HepG2 (cell line): Measurements from ENCODE around the gene SH3PXD2A. TPM values are rescaled to one million over a fixed set of nuclear protein-coding genes. Genes with fewer than 3 reads are reported as not detected.
A peak's percentile ranks its signal among the peaks of the same experiment; 100 is the strongest.

Source experiments
- ATAC-seq: fragments of 200-7000 bp; cut with Tn5 transposase; 3 replicates; pipeline ENCODE4 v1.9.1; 2020; ENCODE audit warnings: mild to moderate bottlenecking, moderate library complexity
- BruUV-seq: library from RNA; stranded (reverse); fragments of 400-500 nt; replicated peaks from 2 replicates; lab custom pipeline; 2021; lab: Mats Ljungman, UMichigan
- CTCF ChIA-PET: fragments of 300-600 bp; formaldehyde crosslinking; extraction: SDS; loops from one replicate; lab custom pipeline; 2021; ENCODE audit warnings: low total read pairs, inconsistent platforms, low intra/inter-chr PET ratio; lab: Yijun Ruan, JAX
- POLR2A ChIA-PET: fragments of 350-600 bp; sonication (Branson Sonifier 250); formaldehyde crosslinking; loops from one replicate; lab custom pipeline; 2020; ENCODE audit warnings: antibody characterized with exemption, inconsistent platforms; lab: Yijun Ruan, JAX
- DNase-seq: peaks from one replicate; pipeline ENCODE4 v3.0.0-alpha.2; 2015; ENCODE audit warnings: low spot score
- FAIRE-seq: peaks from 3 replicates; lab custom pipeline; 2011; peaks lifted over from hg19 to GRCh38; lab: Jason Lieb, UNC
- H2AFZ ChIP-seq: one replicate; pipeline ENCODE4 v1.6.1; 2011; ENCODE audit warnings: low read length, inconsistent platforms
- H3K27ac ChIP-seq: fragments of 300-600 bp; 3 replicates; pipeline ENCODE4 v1.8.0; 2011; ENCODE audit warnings: mixed run types, mild to moderate bottlenecking, mixed read lengths, low read length, inconsistent platforms; ENCODE audit not compliant: insufficient read depth; ENCODE audit errors: extremely low read length
- H3K27me3 ChIP-seq, 2 experiments: fragments of 200-600 bp in 1 of 2; 2 replicates in 1 of 2; 3 replicates in 1 of 2; pipeline versions ENCODE4 v1.6.0 to v1.8.0; 2011; ENCODE audit warnings: low read length in 2 of 2, mild to moderate bottlenecking in 2 of 2, moderate library complexity in 2 of 2, inconsistent platforms in 1 of 2; ENCODE audit not compliant: insufficient read depth in 2 of 2, control insufficient read depth in 1 of 2
- H3K36me3 ChIP-seq, 2 experiments: fragments of 200-600 bp in 1 of 2; replicated peaks in 1 of 2; 2 replicates in 1 of 2; 3 replicates in 1 of 2; pipeline versions ENCODE4 v1.5.1 to v1.8.0; 2011; ENCODE audit warnings: low read length in 2 of 2, inconsistent platforms in 1 of 2; ENCODE audit not compliant: insufficient read depth in 2 of 2, control insufficient read depth in 1 of 2
- H3K4me1 ChIP-seq: 2 replicates; pipeline ENCODE4 v1.5.1; 2012; ENCODE audit warnings: low read length, inconsistent platforms; ENCODE audit not compliant: insufficient read depth
- H3K4me2 ChIP-seq: 2 replicates; pipeline ENCODE4 v1.6.0; 2011; ENCODE audit warnings: low read depth, low read length, inconsistent platforms
- H3K4me3 ChIP-seq, 3 experiments: fragments of 200-600 bp in 1 of 3; sonication (generic), shearing (Covaris generic) in 1 of 3; replicated peaks in 1 of 3; 2 replicates each; pipeline ENCODE4 v1.5.1; 2011 to 2016; ENCODE audit warnings: low read length in 3 of 3, inconsistent platforms in 2 of 3, low read depth in 2 of 3, mild to moderate bottlenecking in 2 of 3, control low read depth in 1 of 3, mixed read lengths in 1 of 3; ENCODE audit not compliant: insufficient read depth in 1 of 3
- H3K79me2 ChIP-seq: one replicate; pipeline ENCODE4 v1.6.1; 2011; ENCODE audit warnings: low read length, inconsistent platforms; ENCODE audit not compliant: insufficient read depth
- H3K9ac ChIP-seq: 2 replicates; pipeline ENCODE4 v1.6.0; 2011; ENCODE audit warnings: mild to moderate bottlenecking, low read depth, low read length, inconsistent platforms; ENCODE audit not compliant: insufficient read depth
- H3K9me3 ChIP-seq: 2 replicates; pipeline ENCODE4 v1.5.1; 2012; ENCODE audit warnings: mild to moderate bottlenecking, low read length
- H4K20me1 ChIP-seq: 2 replicates; pipeline ENCODE4 v1.6.0; 2011; ENCODE audit warnings: inconsistent platforms, mild to moderate bottlenecking, low read length, moderate library complexity; ENCODE audit not compliant: insufficient read depth
- CBX2 ChIP-seq, 2 experiments: fragments of 200-600 bp in 1 of 2; sonication (generic); formaldehyde crosslinking in 1 of 2; IDR thresholded peaks; 2 replicates each; pipeline versions ENCODE4 v1.7.0 to v1.8.1; 2018 to 2022; ENCODE audit warnings: low read depth in 2 of 2, low read length in 1 of 2, mild to moderate bottlenecking in 1 of 2, missing genetic modification reagents in 1 of 2
- CEBPZ ChIP-seq: IDR thresholded peaks from 2 replicates; pipeline ENCODE4 v1.6.1; 2012; ENCODE audit warnings: low read length, improper control_type of control experiment
- DDIT3 ChIP-seq: sonication (generic); formaldehyde crosslinking; IDR thresholded peaks from 2 replicates; pipeline ENCODE4 v1.4.0; 2020; ENCODE audit warnings: mild to moderate bottlenecking, missing genetic modification reagents
- HDAC6 ChIP-seq: fragments of 200-600 bp; sonication (generic); IDR thresholded peaks from 2 replicates; pipeline ENCODE4 v1.7.0; 2017; ENCODE audit warnings: mild to moderate bottlenecking, antibody characterized with exemption, low read length, low read depth
- KLF16 ChIP-seq, 2 experiments: sonication (generic) in 1 of 2; formaldehyde crosslinking in 1 of 2; IDR thresholded peaks; 2 replicates each; pipeline versions ENCODE4 v1.6.1 to v1.8.0; 2016 to 2023; ENCODE audit warnings: missing genetic modification reagents in 2 of 2, missing compliant biosample characterization in 1 of 2
- KMT2B ChIP-seq: IDR thresholded peaks from 2 replicates; pipeline ENCODE4 v1.6.1; 2016; ENCODE audit warnings: missing genetic modification reagents, missing compliant biosample characterization
- NCOA2 ChIP-seq: sonication (generic); formaldehyde crosslinking; IDR thresholded peaks from 2 replicates; pipeline ENCODE4 v1.8.0; 2022; ENCODE audit warnings: inconsistent platforms
- SOX13 ChIP-seq, 3 experiments: fragments of 450-650 bp in 1 of 3; sonication (generic) in 1 of 3; formaldehyde crosslinking in 1 of 3; IDR thresholded peaks in 2 of 3; conservative IDR thresholded peaks in 1 of 3; 2 replicates each; pipeline versions ENCODE4 v1.5.0 to v1.6.1; 2016 to 2020; ENCODE audit warnings: antibody characterized with exemption in 1 of 3, mild to moderate bottlenecking in 1 of 3, missing compliant biosample characterization in 1 of 3, missing genetic modification reagents in 1 of 3, moderate library complexity in 1 of 3
- SP140L ChIP-seq: sonication (generic); formaldehyde crosslinking; IDR thresholded peaks from 2 replicates; pipeline ENCODE4 v1.4.0; 2020; ENCODE audit warnings: missing genetic modification reagents, borderline replicate concordance
- ZBTB39 ChIP-seq: sonication (generic); formaldehyde crosslinking; IDR thresholded peaks from 2 replicates; pipeline ENCODE4 v1.5.0; 2020; ENCODE audit warnings: missing genetic modification reagents
- ZBTB44 ChIP-seq: sonication (generic); formaldehyde crosslinking; IDR thresholded peaks from 2 replicates; pipeline ENCODE4 v1.4.0; 2020; ENCODE audit warnings: missing genetic modification reagents
- ZNF563 ChIP-seq: sonication (generic); formaldehyde crosslinking; IDR thresholded peaks from 2 replicates; pipeline ENCODE4 v1.8.0; 2022; ENCODE audit warnings: mild to moderate bottlenecking, moderate library complexity, missing genetic modification reagents
- WGBS: methylation state at CpG from one replicate; pipeline ENCODE4 v1.1.6; 2017; ENCODE audit warnings: low lambda C conversion rate; 5-methylcytosine and 5-hydroxymethylcytosine counted together
- in situ Hi-C: cut with HindIII; loops from 2 replicates; pipeline ENCODE4 v1.10.0; 2017; ENCODE audit warnings: low pct_unique_long_range_greater_than_20kb; ENCODE audit not compliant: extremely low pct_ligation_motif_present
- intact Hi-C: fragments of 100-400 bp; cut with micrococcal nuclease; formaldehyde crosslinking; loops from one replicate; pipeline ENCODE4 v1.10.0; 2022; ENCODE audit not compliant: unreplicated experiment
- polyA plus RNA-seq, 8 experiments: library from polyadenylated mRNA; depleted of rRNA in 3 of 8; stranded (reverse) in 7 of 8; unstranded in 1 of 8; fragments of >200 nt; fragmentation: Illumina TruSeq in 4 of 8; extraction: Trizol in 4 of 8; gene quantifications; 2 replicates each; pipeline versions ENCODE4 v1.2.1 to v1.2.3, GENCODE V29; 2011 to 2016; ENCODE audit warnings: low read depth in 4 of 8, missing spikeins in 1 of 8, mixed read lengths in 1 of 8; ENCODE audit not compliant: insufficient read depth in 1 of 8
- total RNA-seq, 5 experiments: library from RNA; depleted of rRNA; stranded (reverse); fragments of >200 nt; fragmentation: Illumina TruSeq; extraction: Trizol; gene quantifications; 2 replicates each; pipeline ENCODE4 v1.2.3, GENCODE V29; 2016; ENCODE audit warnings: low read depth in 1 of 5

The SH3PXD2A gene
- total and polyA plus RNA-seq, 2 of the 13 experiments (the other 11 are each of a cell fraction or from before 2014, with no cell fraction given) = 11.1 to 11.3 TPM

- Histone ChIP-seq H4K20me1 (peaks cover 12% of the 10 kb centered on the region), H3K27ac (peak overlapping the region; percentile 82), H3K4me2 (peak overlapping the region; percentile 98), H3K79me2 (peaks cover 46% of the 10 kb centered on the region), H3K27me3 (no peaks in the 10 kb centered on the region), H3K4me1 (peaks cover 79% of the 10 kb centered on the region), H2AFZ (no peak overlapping the region), H3K4me3 (peak overlapping the region; percentile 56 to 72 (median 59); a peak in 5 of 6 replicates), H3K9ac (peak overlapping the region; percentile 76), H3K36me3 (peaks cover 9 to 29% of the 10 kb centered on the region in 2 experiments), H3K9me3 (no peaks in the 10 kb centered on the region)
- WGBS = 15% methylated on average over 16 of the region's 42 CpGs
- ChIA-PET POLR2A (interaction anchor here (0.8 to 6.0 kb wide), 12 partner anchors 8 to 194 kb away, joined by 3 to 54 read pairs (median 4); partner anchors contain the start of gene SH3PXD2A), CTCF (no interaction called here)
- DNase-seq (peak; percentile 71), FAIRE-seq (peak; percentile 8), ATAC-seq (peak; percentile 72)
- intact Hi-C loops = loop anchor here (2.0 kb wide), 1 partner anchor 56 kb away; no protein-coding TSS in a partner anchor
- in situ Hi-C loops = no loop called here
- BruUV-seq = TSS peak; percentile 70
- TF ChIP-seq CEBPZ = no peak
- no peak for TF ChIP-seq CBX2 (IDR thresholded peaks at IDR 0.05; ENCODE audit: low read depth, low read length)
- TF ChIP-seq CBX2 (CRISPR knock-in tag; IDR thresholded peaks at IDR 0.05; ENCODE audit: low read depth) = no peak
- TF ChIP-seq ZBTB44 (CRISPR knock-in tag) = no peak
- TF ChIP-seq SP140L = no peak
- TF ChIP-seq SOX13 (IDR thresholded peaks at IDR 0.05) = no peak
- peak in 1 of 2 experiments; percentile 10; a peak in 1 of 4 replicates for TF ChIP-seq SOX13 (CRISPR knock-in tag; conservative IDR thresholded peaks at IDR 0.05 in 1 of 2, IDR thresholded peaks at IDR 0.05 in 1 of 2)
- TF ChIP-seq ZNF563 (CRISPR knock-in tag) = peak; percentile 81; the same call in 1 of the 2 replicates
- TF ChIP-seq HDAC6 = no peak
- no peak for TF ChIP-seq DDIT3 (CRISPR knock-in tag)
- TF ChIP-seq ZBTB39 = no peak
- TF ChIP-seq NCOA2 (CRISPR knock-in tag) = peak; percentile 31; the same call in 1 of the 2 replicates
- TF ChIP-seq KMT2B = peak; percentile 71
- 0 out of 4 replicates have a peak, but pooled peaks of 1 of the 2 experiments have one; percentile 10 for TF ChIP-seq KLF16 (CRISPR knock-in tag; IDR thresholded peaks at IDR 0.05)
These were observed 194.8 kb downstream of the SH3PXD2A start for GRCh38 chr10:103660364-103661197.
